Common myeloid progenitor, CD34-positive (primary cell): Measurements from ENCODE around the gene PDLIM4.

Source experiments
- CTCF ChIA-PET: fragments of 350-600 bp; sonication (Branson Sonifier 250); formaldehyde crosslinking; loops from one replicate; lab custom pipeline; 2021; ENCODE audit warnings: antibody characterized with exemption; lab: Charles Lee
- POLR2A ChIA-PET: fragments of 350-600 bp; sonication (Branson Sonifier 250); formaldehyde crosslinking; loops from one replicate; lab custom pipeline; 2021; ENCODE audit warnings: antibody characterized with exemption; lab: Charles Lee
- DNase-seq, 3 donors: peaks; one replicate each; pipeline versions ENCODE4 v3.0.0 to v3.0.0-alpha.2; 2013
- H3K27ac ChIP-seq, 2 experiments: 1 replicate in 1 of 2; 2 replicates in 1 of 2; pipeline ENCODE4 v1.7.0; 2013; ENCODE audit warnings: inconsistent platforms in 2 of 2, low read length in 2 of 2, mild to moderate bottlenecking in 2 of 2, low read depth in 1 of 2, moderate library complexity in 1 of 2; ENCODE audit not compliant: severe bottlenecking in 2 of 2, insufficient read depth in 1 of 2, poor library complexity in 1 of 2
- H3K27me3 ChIP-seq, 5 experiments: replicated peaks in 2 of 5; 1 replicate in 3 of 5; 2 replicates in 2 of 5; pipeline versions ENCODE4 v1.6.1 to v1.7.0; 2013; ENCODE audit warnings: low read length in 4 of 5, mild to moderate bottlenecking in 2 of 5, moderate library complexity in 2 of 5, inconsistent platforms in 1 of 5; ENCODE audit not compliant: insufficient read depth in 5 of 5, control insufficient read depth in 4 of 5
- H3K36me3 ChIP-seq, 4 experiments: 1 replicate in 2 of 4; 2 replicates in 2 of 4; pipeline versions ENCODE4 v1.6.1 to v1.7.0; 2013; ENCODE audit warnings: low read length in 3 of 4, control low read depth in 1 of 4, mild to moderate bottlenecking in 1 of 4; ENCODE audit not compliant: control insufficient read depth in 4 of 4, insufficient read depth in 4 of 4
- H3K4me1 ChIP-seq, 4 experiments: 1 replicate in 3 of 4; 2 replicates in 1 of 4; pipeline versions ENCODE4 v1.6.1 to v1.7.1; 2013; ENCODE audit warnings: low read length in 3 of 4, mild to moderate bottlenecking in 3 of 4, control low read depth in 1 of 4, inconsistent platforms in 1 of 4, moderate library complexity in 1 of 4; ENCODE audit not compliant: control insufficient read depth in 4 of 4, insufficient read depth in 4 of 4; ENCODE audit errors: control extremely low read depth in 1 of 4
- H3K4me3 ChIP-seq, 7 experiments: 1 replicate in 4 of 7; 2 replicates in 3 of 7; pipeline versions ENCODE4 v1.5.1 to v1.7.0; 2013; ENCODE audit warnings: mild to moderate bottlenecking in 7 of 7, low read length in 6 of 7, moderate library complexity in 6 of 7, inconsistent platforms in 2 of 7, low read depth in 2 of 7, control low read depth in 1 of 7; ENCODE audit not compliant: insufficient read depth in 4 of 7, control insufficient read depth in 1 of 7; ENCODE audit errors: extremely low read depth in 1 of 7
- H3K9me3 ChIP-seq, 5 experiments: 1 replicate in 4 of 5; 2 replicates in 1 of 5; pipeline versions ENCODE4 v1.6.1 to v1.7.1; 2013; ENCODE audit warnings: low read length in 4 of 5, mild to moderate bottlenecking in 2 of 5, inconsistent platforms in 1 of 5, low read depth in 1 of 5, moderate library complexity in 1 of 5; ENCODE audit not compliant: control insufficient read depth in 4 of 5, insufficient read depth in 2 of 5; ENCODE audit errors: control extremely low read depth in 1 of 5
- WGBS: methylation state at CpG from one replicate; pipeline ENCODE4 v1.1.5; 2013; ENCODE audit not compliant: insufficient coverage; 5-methylcytosine and 5-hydroxymethylcytosine counted together

PDLIM4 gene

DNA sequence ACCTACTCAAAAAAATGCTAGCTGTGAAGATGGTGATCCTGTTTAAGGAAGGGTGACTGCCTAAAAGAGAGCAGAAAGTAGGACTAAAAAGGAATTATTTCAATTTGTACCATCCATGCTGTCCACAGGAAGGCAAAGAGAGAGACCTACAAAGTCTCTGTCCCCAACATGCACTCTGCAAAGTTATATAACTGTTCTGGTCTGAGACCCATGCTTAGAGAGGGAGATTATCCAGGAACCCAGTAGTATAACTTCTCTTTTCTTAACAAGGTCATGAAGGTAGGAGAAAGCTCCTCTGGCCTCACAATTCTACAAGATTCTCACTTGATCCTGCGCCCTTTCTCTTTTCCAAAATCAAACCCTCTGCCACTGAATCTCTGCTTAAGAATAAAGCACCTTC is 62.5 kb downstream of the PDLIM4 start:
- ChIA-PET POLR2A (no interaction called here), CTCF (no interaction called here)
- Histone ChIP-seq H3K4me1 (no peaks in the 10 kb centered on the region), H3K9me3 (no peaks in the 10 kb centered on the region), H3K4me3 (no peak overlapping the region), H3K27ac (no peak overlapping the region), H3K36me3 (peaks cover 0 to 2% (median 0%) of the 10 kb centered on the region in 4 experiments), H3K27me3 (no peaks in the 10 kb centered on the region)
- WGBS: 100% methylated on average over 1 of the region's 1 CpG
- no peak for DNase-seq

GRCh38 chr5:132321109-132321721 is 63.7 kb downstream of the PDLIM4 start:
- ChIA-PET POLR2A (no interaction called here), CTCF (no interaction called here)
- WGBS: 100% methylated on average over 1 of the region's 3 CpGs
- Histone ChIP-seq H3K4me3 (no peak overlapping the region), H3K27ac (no peak overlapping the region), H3K27me3 (no peaks in the 10 kb centered on the region), H3K36me3 (peaks cover 0 to 2% (median 0%) of the 10 kb centered on the region in 4 experiments), H3K4me1 (no peaks in the 10 kb centered on the region), H3K9me3 (no peaks in the 10 kb centered on the region)
- DNase-seq: no peak

GRCh38 chr5:132322266-132322665 is 64.8 kb downstream of the PDLIM4 start:
- no peaks in the 10 kb centered on the region for H3K4me1 ChIP-seq
- H3K27me3 ChIP-seq: no peaks in the 10 kb centered on the region
- H3K4me3 ChIP-seq: no peak overlapping the region
- ChIA-PET POLR2A (no interaction called here), CTCF (no interaction called here)
- no peak overlapping the region for H3K27ac ChIP-seq
- peaks cover 0 to 4% (median 0%) of the 10 kb centered on the region in 4 experiments for H3K36me3 ChIP-seq
- 97% methylated on average over 9 of the region's 11 CpGs for WGBS
- no peaks in the 10 kb centered on the region for H3K9me3 ChIP-seq
- no peak for DNase-seq
